Measurements from ENCODE around the gene UBE2J2.

GRCh38 chr1:1285102-1285571 is 11.5 kb upstream of the UBE2J2 start:
- TF ChIP-seq CTCF (conservative IDR thresholded peaks at IDR 0.05) (no peak), EZH2 (IDR thresholded peaks at IDR 0.05; ENCODE audit: low read depth) (no peak)

All from PC-9 (cell line).